Measurements from ENCODE around the gene TGM1.
A peak's percentile ranks its signal among the peaks of the same experiment; 100 is the strongest.

Gene TGM1

DNA sequence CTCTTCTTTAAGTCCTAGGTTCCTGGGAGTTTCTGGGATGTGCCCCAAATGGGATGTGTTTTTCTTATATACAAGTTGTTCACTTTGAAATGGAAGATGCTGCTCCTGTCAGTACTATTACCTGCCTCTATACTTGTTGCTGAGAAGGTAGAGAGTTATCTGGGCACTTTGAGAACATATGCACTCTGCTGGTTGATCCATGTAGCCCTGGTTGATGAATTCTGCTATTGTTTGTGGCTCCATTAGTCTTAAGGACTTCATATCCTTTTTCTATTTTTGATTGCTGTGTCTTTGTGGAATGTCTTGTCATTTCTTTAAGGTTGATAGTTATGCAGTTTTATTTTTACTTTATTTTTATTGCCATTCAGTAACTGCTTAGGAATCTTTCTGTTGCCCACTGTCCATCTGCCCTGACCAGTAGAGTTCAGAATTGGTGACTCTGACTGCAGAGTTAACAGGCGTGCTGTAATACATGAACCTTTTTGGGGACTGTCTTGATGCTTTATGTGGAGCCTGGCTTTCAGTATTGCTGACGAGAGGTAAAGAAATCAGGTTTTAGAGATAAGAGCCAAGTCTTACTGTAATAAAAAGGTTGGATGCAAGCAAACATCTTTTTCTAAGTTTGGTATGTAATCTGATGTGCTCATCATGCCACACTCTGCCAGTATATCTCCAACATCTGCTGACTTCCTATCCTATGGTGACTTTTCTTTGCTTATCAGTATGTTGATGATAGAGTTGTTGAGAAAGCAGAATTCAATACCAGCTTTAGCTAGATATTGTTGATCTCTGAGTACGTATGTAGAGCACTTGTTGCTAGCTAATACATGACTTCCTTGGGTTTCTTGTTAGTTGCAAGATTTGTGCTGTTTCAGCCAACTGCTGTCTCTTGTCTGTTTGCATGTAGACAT is 28.6 kb downstream of the TGM1 start:
- ChIA-PET POLR2A (interaction anchor here (0.6 to 1.8 kb wide), 6 partner anchors 8 to 889 kb away, joined by 3 to 10 read pairs (median 4); partner anchors contain the start of genes CHMP4A, CIDEB, IPO4 and TINF2), CTCF (interaction anchor here (0.9 to 2.9 kb wide), 5 partner anchors 8 to 99 kb away, joined by 3 to 20 read pairs (median 6); partner anchors contain the start of genes CIDEB, MDP1 and TINF2)
- Histone ChIP-seq H3K36me3 (ENCODE audit: control insufficient read depth in 2 of 2, insufficient read depth in 1 of 2, low read length in 2 of 2) (peaks cover 12 to 58% of the 10 kb centered on the region in 2 experiments; a peak in 2 of 3 replicates), H3K4me3 (ENCODE audit: low read depth, low read length) (no peak overlapping the region), H3K27ac (ENCODE audit: extremely low read depth, low read depth, low read length) (no peak overlapping the region), H3K4me1 (ENCODE audit: control insufficient read depth, insufficient read depth, low read length) (peaks cover 7% of the 10 kb centered on the region), H3K9me3 (ENCODE audit: control insufficient read depth, insufficient read depth, low read depth, low read length) (no peaks in the 10 kb centered on the region)
- peak; percentile 86 for TF ChIP-seq SCRT2 (tag by site-specific recombination; IDR thresholded peaks at IDR 0.05)
- TF ChIP-seq, protein P1, sequence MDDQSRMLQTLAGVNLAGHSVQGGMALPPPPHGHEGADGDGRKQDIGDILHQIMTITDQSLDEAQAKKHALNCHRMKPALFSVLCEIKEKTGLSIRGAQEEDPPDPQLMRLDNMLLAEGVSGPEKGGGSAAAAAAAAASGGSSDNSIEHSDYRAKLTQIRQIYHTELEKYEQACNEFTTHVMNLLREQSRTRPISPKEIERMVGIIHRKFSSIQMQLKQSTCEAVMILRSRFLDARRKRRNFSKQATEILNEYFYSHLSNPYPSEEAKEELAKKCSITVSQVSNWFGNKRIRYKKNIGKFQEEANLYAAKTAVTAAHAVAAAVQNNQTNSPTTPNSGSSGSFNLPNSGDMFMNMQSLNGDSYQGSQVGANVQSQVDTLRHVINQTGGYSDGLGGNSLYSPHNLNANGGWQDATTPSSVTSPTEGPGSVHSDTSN (CRISPR knock-in tag; IDR thresholded peaks at IDR 0.05): no peak
- TF ChIP-seq, protein P2, sequence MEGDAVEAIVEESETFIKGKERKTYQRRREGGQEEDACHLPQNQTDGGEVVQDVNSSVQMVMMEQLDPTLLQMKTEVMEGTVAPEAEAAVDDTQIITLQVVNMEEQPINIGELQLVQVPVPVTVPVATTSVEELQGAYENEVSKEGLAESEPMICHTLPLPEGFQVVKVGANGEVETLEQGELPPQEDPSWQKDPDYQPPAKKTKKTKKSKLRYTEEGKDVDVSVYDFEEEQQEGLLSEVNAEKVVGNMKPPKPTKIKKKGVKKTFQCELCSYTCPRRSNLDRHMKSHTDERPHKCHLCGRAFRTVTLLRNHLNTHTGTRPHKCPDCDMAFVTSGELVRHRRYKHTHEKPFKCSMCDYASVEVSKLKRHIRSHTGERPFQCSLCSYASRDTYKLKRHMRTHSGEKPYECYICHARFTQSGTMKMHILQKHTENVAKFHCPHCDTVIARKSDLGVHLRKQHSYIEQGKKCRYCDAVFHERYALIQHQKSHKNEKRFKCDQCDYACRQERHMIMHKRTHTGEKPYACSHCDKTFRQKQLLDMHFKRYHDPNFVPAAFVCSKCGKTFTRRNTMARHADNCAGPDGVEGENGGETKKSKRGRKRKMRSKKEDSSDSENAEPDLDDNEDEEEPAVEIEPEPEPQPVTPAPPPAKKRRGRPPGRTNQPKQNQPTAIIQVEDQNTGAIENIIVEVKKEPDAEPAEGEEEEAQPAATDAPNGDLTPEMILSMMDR (tag by site-specific recombination; IDR thresholded peaks at IDR 0.05): 0 out of 2 replicates have a peak, but pooled peaks have one; percentile 23
- peak; percentile 44; the same call in 1 of the 2 replicates for TF ChIP-seq SCRT1 (tag by site-specific recombination; IDR thresholded peaks at IDR 0.05; ENCODE audit: borderline replicate concordance)

DNA sequence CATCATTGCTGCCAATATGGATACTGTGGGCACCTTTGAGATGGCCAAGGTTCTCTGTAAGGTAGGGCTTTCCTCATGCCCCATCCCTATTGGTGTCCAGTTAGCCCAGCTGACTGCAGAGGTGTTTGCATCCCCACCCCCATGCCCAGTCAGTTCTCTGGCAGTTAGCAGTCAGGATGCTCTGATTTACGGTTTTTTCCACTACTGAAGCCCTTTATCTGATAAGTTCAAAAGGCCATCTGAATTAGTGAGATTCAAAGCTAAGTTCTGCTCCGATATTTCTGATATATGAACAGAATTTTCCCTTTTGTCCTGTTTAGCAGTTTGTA is 29.5 kb downstream of the TGM1 start:
- TF ChIP-seq ZNF473 (tag by site-specific recombination; IDR thresholded peaks at IDR 0.05): no peak
- TF ChIP-seq, protein P3, sequence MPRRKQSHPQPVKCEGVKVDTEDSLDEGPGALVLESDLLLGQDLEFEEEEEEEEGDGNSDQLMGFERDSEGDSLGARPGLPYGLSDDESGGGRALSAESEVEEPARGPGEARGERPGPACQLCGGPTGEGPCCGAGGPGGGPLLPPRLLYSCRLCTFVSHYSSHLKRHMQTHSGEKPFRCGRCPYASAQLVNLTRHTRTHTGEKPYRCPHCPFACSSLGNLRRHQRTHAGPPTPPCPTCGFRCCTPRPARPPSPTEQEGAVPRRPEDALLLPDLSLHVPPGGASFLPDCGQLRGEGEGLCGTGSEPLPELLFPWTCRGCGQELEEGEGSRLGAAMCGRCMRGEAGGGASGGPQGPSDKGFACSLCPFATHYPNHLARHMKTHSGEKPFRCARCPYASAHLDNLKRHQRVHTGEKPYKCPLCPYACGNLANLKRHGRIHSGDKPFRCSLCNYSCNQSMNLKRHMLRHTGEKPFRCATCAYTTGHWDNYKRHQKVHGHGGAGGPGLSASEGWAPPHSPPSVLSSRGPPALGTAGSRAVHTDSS (tag by site-specific recombination; IDR thresholded peaks at IDR 0.05): no peak
- no peaks in the 10 kb centered on the region for H3K9me3 ChIP-seq (ENCODE audit: control insufficient read depth, insufficient read depth, low read depth, low read length)
- peaks cover 7% of the 10 kb centered on the region for H3K4me1 ChIP-seq (ENCODE audit: control insufficient read depth, insufficient read depth, low read length)
- CTCF ChIA-PET: interaction anchor here (0.6 to 1.8 kb wide), 4 partner anchors 9 to 143 kb away, joined by 3 to 7 read pairs (median 3); partner anchors contain the start of genes CIDEB and TINF2
- peaks cover 12 to 51% of the 10 kb centered on the region in 2 experiments; a peak in 2 of 3 replicates for H3K36me3 ChIP-seq (ENCODE audit: control insufficient read depth in 2 of 2, insufficient read depth in 1 of 2, low read length in 2 of 2)
- peak overlapping the region; percentile 92; the same call in 1 of the 2 replicates for H3K27ac ChIP-seq (ENCODE audit: extremely low read depth, low read depth, low read length)
- POLR2A ChIA-PET: interaction anchor here (1.8 kb wide), 1 partner anchor 9 kb away, joined by 10 read pairs; the partner anchor contains the start of gene TINF2
- H3K4me3 ChIP-seq (ENCODE audit: low read depth, low read length): peak overlapping the region; percentile 69

DNA sequence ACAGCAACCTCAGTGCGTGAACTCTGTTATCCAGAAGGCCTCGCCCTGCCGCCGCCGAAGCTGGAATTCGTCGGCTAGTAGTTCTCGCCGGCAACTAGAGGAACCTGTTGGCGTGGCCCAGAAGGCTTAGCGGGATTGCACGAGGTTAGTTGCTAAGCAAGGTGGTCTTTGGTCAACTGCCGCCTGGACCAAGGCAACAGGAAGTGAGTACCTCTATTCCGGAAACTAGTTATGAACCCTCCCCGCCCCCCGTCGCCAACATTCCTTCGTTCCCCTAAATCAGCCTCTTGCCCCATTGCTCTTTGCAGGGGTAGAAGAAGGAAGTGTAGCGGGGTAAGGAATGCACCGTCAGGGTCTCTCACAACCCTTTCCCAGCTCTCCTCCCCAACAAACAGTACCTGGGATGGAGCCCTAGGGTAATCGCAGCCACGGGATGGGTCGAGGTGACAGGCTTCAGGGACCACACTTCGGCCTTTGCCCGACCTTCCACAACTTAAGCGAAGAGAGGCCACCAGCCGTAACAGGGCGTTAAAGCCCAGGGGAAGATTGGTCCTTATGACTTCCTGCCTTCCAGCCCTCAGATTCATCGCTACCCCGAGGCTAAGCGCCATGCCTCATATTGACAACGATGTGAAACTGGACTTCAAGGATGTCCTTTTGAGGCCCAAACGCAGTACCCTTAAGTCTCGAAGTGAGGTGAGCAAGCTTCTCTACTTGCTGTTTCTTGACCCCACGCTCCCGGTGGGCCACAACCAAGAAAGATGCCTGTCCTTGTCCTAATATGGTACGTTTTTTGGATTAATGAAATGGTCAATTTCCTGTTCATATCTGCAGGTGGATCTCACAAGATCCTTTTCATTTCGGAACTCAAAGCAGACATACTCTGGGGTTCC is 30.1 kb downstream of the TGM1 start, which contains the start of gene GMPR2:
Gene GMPR2 (plus strand): TSS at position 285 of the 893 bp plus-strand sequence. CDS start 325 bp downstream, at position 610.
- H3K27ac ChIP-seq (ENCODE audit: extremely low read depth, low read depth, low read length): peak within 1 kb of the TSS; percentile 92
- no peaks in the 10 kb centered on the region for H3K9me3 ChIP-seq (ENCODE audit: control insufficient read depth, insufficient read depth, low read depth, low read length)
- H3K4me1 ChIP-seq (ENCODE audit: control insufficient read depth, insufficient read depth, low read length): peaks cover 7% of the 10 kb centered on the region
- ChIA-PET POLR2A (interaction anchor here (1.8 kb wide), 1 partner anchor 9 kb away, joined by 10 read pairs; the partner anchor contains the start of gene TINF2), CTCF (interaction anchor here (0.6 to 1.8 kb wide), 4 partner anchors 10 to 142 kb away, joined by 3 to 7 read pairs (median 3); partner anchors contain the start of genes CIDEB and TINF2)
- H3K4me3 ChIP-seq (ENCODE audit: low read depth, low read length): peak within 1 kb of the TSS; percentile 69
- H3K36me3 ChIP-seq (ENCODE audit: control insufficient read depth in 2 of 2, insufficient read depth in 1 of 2, low read length in 2 of 2): peaks cover 17 to 49% of the 10 kb centered on the region in 2 experiments; a peak in 2 of 3 replicates
- no peak for TF ChIP-seq ZNF19 (tag by site-specific recombination; IDR thresholded peaks at IDR 0.05; ENCODE audit: low read depth)
- TF ChIP-seq, protein P4, sequence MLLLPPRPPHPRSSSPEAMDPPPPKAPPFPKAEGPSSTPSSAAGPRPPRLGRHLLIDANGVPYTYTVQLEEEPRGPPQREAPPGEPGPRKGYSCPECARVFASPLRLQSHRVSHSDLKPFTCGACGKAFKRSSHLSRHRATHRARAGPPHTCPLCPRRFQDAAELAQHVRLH (tag by site-specific recombination; IDR thresholded peaks at IDR 0.05): peak; percentile 69; the same call in 1 of the 2 replicates
- TF ChIP-seq ZNF670 (tag by site-specific recombination; IDR thresholded peaks at IDR 0.05; ENCODE audit: low read depth): no peak
- TF ChIP-seq, protein P5, sequence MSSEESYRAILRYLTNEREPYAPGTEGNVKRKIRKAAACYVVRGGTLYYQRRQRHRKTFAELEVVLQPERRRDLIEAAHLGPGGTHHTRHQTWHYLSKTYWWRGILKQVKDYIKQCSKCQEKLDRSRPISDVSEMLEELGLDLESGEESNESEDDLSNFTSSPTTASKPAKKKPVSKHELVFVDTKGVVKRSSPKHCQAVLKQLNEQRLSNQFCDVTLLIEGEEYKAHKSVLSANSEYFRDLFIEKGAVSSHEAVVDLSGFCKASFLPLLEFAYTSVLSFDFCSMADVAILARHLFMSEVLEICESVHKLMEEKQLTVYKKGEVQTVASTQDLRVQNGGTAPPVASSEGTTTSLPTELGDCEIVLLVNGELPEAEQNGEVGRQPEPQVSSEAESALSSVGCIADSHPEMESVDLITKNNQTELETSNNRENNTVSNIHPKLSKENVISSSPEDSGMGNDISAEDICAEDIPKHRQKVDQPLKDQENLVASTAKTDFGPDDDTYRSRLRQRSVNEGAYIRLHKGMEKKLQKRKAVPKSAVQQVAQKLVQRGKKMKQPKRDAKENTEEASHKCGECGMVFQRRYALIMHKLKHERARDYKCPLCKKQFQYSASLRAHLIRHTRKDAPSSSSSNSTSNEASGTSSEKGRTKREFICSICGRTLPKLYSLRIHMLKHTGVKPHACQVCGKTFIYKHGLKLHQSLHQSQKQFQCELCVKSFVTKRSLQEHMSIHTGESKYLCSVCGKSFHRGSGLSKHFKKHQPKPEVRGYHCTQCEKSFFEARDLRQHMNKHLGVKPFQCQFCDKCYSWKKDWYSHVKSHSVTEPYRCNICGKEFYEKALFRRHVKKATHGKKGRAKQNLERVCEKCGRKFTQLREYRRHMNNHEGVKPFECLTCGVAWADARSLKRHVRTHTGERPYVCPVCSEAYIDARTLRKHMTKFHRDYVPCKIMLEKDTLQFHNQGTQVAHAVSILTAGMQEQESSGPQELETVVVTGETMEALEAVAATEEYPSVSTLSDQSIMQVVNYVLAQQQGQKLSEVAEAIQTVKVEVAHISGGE (tag by site-specific recombination; conservative IDR thresholded peaks at IDR 0.05; ENCODE audit: low read depth): peak; percentile 94
- TF ChIP-seq ZNF138 (tag by site-specific recombination; IDR thresholded peaks at IDR 0.05; ENCODE audit: borderline replicate concordance): no peak
- TF ChIP-seq SP3 (tag by site-specific recombination; IDR thresholded peaks at IDR 0.05): peak; percentile 67; the same call in 1 of the 2 replicates
- peak; percentile 32; the same call in 1 of the 2 replicates for TF ChIP-seq ZNF600 (tag by site-specific recombination; IDR thresholded peaks at IDR 0.05)
- TF ChIP-seq ZBTB48 (tag by site-specific recombination; IDR thresholded peaks at IDR 0.05): peak; percentile 69
- TF ChIP-seq ZNF366 (tag by site-specific recombination; conservative IDR thresholded peaks at IDR 0.05): peak; percentile 33
- TF ChIP-seq IKZF3 (tag by site-specific recombination; IDR thresholded peaks at IDR 0.05): no peak
- no peak for TF ChIP-seq ZNF404 (tag by site-specific recombination; IDR thresholded peaks at IDR 0.05)
- peak; percentile 71 for TF ChIP-seq ZBTB20 (tag by site-specific recombination; IDR thresholded peaks at IDR 0.05)

Measured in HEK293 (cell line).